NCI-H1092 treated with DMSO at 0.1 percent for 48 hours (cell line): ENCODE results near the gene FSHR.

Source experiments
- DNase-seq: peaks from one replicate; lab custom pipeline; 2025; lab: John Stamatoyannopoulos, UW

The FSHR gene

GRCh38 chr2:49154140-49154539 lies at the start of gene FSHR:
Gene FSHR, minus strand, starts transcription at chr2:49154515. Its CDS starts 98 bp downstream, at chr2:49154417.
- no peak for DNase-seq

GRCh38 chr2:49199266-49199665 lies 45.0 kb upstream of the FSHR start:
- no peak for DNase-seq

- no peak for DNase-seq
Measured at GRCh38 chr2:49194701-49195100, 40.4 kb upstream of the FSHR start.

GRCh38 chr2:49192036-49192435 lies 37.7 kb upstream of the FSHR start:
- DNase-seq = no peak

GRCh38 chr2:49189512-49190225 lies 35.4 kb upstream of the FSHR start:
- DNase-seq = no peak

- no peak for DNase-seq
Measured at GRCh38 chr2:49186050-49186648, 31.8 kb upstream of the FSHR start.

GRCh38 chr2:49178656-49179055 lies 24.3 kb upstream of the FSHR start:
- no peak for DNase-seq

- no peak for DNase-seq
Measured at GRCh38 chr2:49177194-49177593, 22.9 kb upstream of the FSHR start.

- no peak for DNase-seq
Measured at GRCh38 chr2:49175831-49176230, 21.5 kb upstream of the FSHR start.

GRCh38 chr2:49174750-49175149 lies 20.4 kb upstream of the FSHR start:
- no peak for DNase-seq

GRCh38 chr2:49167131-49167530 lies 12.8 kb upstream of the FSHR start:
- peak; percentile 5 for DNase-seq

- no peak for DNase-seq
Measured at GRCh38 chr2:49165662-49166061, 11.3 kb upstream of the FSHR start.

GRCh38 chr2:49164729-49165128 lies 10.4 kb upstream of the FSHR start:
- no peak for DNase-seq

- no peak for DNase-seq
Measured at GRCh38 chr2:49162151-49162550, 7.8 kb upstream of the FSHR start.

- no peak for DNase-seq
Measured at GRCh38 chr2:49154891-49155290, 576 bp upstream of the FSHR start.

GRCh38 chr2:49153252-49153651 lies 1.1 kb downstream of the FSHR start:
- DNase-seq = no peak

- no peak for DNase-seq
Measured at GRCh38 chr2:49152824-49153223, 1.5 kb downstream of the FSHR start.

- DNase-seq = no peak
Measured at GRCh38 chr2:49146401-49146800, 7.9 kb downstream of the FSHR start.

- no peak for DNase-seq
Measured at GRCh38 chr2:49131801-49132200, 22.5 kb downstream of the FSHR start.

GRCh38 chr2:49129034-49129433 lies 25.3 kb downstream of the FSHR start:
- DNase-seq = no peak

GRCh38 chr2:49123600-49123999 lies 30.7 kb downstream of the FSHR start:
- no peak for DNase-seq

GRCh38 chr2:49122107-49122506 lies 32.2 kb downstream of the FSHR start:
- DNase-seq = no peak

- DNase-seq = no peak
Measured at GRCh38 chr2:49113046-49113445, 41.3 kb downstream of the FSHR start.

- DNase-seq = peak; percentile 16
Measured at GRCh38 chr2:49111456-49111855, 42.9 kb downstream of the FSHR start.
